HG03139 (cell line): ENCODE results near the gene SPEF2.
"Not testable (repeated sequence)": the region's sequence is repeated elsewhere in the genome, so short reads cannot be mapped to it uniquely, and the experiment has no call there.

Source experiments
- ATAC-seq: cut with Tn5 transposase; IDR thresholded peaks from one replicate; pipeline ENCODE4 v1.9.1; 2021; ENCODE audit not compliant: unreplicated experiment

Gene SPEF2

GRCh38 chr5:35657877-35658276 lies 40.2 kb downstream of the SPEF2 start:
- no peak for ATAC-seq

- ATAC-seq: no peak
These were observed 41.9 kb downstream of the SPEF2 start for GRCh38 chr5:35659556-35659955.

DNA sequence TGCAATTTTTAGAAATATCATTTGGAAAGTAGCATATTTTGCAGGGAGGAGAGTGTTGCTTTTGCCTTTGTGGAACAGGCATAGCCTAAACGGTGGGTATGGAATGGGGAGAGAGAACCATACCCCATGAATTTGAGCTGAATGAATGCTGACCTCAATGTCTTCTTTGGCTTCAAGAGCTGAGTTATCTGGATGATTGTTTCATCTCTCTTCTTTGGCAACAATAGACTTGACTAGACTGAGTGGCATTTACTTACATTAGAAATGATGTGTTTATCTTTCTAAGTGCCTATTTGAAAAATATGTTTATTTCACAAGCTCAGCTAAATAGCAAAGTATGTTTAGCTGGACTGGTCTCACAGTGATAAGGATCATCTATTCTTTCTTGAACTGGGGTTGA lies 42.8 kb downstream of the SPEF2 start:
- no peak for ATAC-seq

GRCh38 chr5:35664584-35664983 lies 46.9 kb downstream of the SPEF2 start:
- no peak for ATAC-seq

DNA sequence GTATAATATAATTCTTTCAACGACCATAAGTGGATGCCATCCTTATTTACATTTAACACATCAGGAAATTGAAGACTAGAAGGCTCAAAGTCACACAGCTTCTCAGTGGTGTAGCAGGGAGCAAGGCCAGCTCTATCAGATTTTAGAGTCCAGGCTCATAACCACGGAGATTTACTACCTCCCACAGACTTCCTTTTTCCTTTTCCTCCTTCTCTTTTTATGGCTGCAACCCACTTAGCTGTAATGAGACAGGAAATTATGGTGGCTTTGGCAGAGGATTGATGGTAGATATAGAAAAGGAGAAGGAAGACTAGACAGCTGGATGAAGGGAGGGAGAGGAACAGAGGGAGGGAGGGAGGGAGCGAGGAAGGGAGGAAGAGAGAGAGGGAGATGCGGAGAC lies 47.4 kb downstream of the SPEF2 start:
- ATAC-seq: no peak

- no peak for ATAC-seq
These were observed 50.7 kb downstream of the SPEF2 start for GRCh38 chr5:35668319-35668718.

DNA sequence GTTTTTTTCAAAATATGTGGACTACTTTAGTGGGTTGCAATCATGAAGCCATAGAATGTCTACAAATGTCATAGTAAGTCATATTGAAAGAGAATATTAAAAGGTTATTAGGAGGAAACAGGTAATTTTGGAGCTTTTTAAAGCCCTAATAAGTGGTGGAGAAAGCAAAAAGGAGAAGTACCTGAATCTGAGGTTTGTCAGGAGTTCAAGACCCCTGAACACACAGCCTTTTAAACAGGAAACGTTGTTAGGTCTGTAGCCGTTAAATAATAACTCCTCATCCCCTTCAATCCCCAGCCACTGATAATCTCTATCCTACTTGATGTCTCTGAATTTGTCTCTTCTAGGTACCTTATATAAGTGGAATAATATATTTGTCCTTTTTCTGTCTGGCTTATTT lies 51.1 kb downstream of the SPEF2 start:
- no peak for ATAC-seq

DNA sequence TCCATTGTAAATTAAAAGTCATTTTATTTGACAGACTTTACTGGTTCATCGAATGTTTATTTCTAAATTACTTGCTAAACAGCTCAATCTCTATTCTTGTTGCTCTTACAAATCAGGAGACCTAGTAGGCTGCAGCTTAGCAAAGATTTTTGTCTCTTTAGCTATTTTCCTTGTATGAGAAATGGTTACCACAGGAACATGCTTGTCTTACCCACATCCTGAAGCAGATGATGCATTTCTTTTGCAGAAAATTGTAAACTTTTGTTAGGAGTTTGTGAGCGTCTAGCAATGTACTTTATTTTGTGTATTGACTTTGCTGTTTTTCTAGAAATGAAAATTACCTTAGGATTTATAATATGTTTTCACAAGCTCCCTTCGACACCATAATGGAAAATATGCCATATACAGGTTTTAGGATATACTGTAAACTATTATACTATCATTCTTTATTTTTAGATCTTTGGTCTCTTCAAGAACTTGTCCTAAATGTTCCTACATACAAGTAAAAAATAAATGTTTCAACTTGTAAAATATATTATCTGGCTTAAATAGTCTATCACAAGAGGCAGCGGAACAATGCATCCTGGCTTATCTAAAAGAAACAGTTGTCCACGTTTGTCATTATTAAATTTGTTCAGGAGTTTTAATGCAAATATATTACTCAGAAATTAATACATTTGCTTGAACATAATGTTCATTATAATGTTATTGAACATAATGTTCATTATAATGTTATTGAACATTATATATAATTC lies 54.1 kb downstream of the SPEF2 start:
- no peak for ATAC-seq

DNA sequence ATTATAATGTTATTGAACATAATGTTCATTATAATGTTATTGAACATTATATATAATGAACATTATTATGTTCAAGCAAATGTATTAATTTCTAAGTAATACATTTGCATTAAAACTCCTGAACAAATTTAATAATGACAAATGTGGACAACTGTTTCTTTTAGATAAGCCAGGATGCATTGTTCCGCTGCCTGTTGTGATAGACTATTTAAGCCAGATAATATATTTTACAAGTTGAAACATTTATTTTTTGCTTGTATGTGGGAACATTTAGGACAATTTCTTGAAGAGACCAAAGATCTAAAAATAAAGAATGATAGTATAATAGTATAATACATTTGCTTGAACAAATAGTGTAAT lies 54.6 kb downstream of the SPEF2 start:
- not testable (repeated sequence) for ATAC-seq

- ATAC-seq: no peak
These were observed 55.3 kb downstream of the SPEF2 start for GRCh38 chr5:35672995-35673394.

GRCh38 chr5:35674049-35674448 lies 56.4 kb downstream of the SPEF2 start:
- no peak for ATAC-seq

- ATAC-seq: no peak
These were observed 57.7 kb downstream of the SPEF2 start for GRCh38 chr5:35675392-35675791.

DNA sequence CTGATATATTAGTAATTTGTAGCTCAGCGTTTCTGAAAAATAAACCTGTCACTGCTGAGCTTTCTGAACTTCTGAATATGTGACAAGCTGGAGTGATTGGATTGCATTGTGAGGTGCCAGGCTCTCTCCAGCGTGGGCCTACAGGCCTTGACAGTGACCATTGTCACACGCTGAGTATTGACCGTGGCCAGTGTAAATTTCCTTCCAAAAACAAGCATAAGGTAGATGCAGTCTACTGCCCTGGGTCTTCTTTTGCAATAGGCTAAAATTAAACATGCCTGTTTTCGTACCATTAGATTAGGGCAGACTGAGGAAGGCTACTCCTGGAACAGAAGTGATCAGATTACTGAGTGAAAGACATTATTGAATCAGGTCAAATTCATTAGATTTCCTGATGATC lies 60.2 kb downstream of the SPEF2 start:
- no peak for ATAC-seq

DNA sequence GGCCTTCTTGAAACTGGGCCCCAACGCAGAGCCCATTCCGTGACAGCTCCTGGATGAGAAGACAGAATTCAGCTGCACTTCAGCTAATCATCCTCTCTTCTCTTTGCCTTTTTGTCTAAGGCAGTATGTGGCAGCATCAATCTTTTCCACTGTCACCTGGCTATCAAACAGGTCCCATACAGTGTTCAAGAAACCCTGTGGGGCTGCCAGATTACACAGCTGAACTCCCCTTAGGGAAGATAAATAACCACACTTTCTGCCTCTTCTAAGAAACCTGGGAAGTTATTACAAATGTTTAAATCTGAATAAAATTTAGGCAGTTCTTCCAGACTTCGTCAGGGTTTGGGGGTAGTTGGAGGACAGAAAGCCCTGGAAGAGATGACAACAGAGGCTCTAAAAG lies 61.0 kb downstream of the SPEF2 start:
- no peak for ATAC-seq

DNA sequence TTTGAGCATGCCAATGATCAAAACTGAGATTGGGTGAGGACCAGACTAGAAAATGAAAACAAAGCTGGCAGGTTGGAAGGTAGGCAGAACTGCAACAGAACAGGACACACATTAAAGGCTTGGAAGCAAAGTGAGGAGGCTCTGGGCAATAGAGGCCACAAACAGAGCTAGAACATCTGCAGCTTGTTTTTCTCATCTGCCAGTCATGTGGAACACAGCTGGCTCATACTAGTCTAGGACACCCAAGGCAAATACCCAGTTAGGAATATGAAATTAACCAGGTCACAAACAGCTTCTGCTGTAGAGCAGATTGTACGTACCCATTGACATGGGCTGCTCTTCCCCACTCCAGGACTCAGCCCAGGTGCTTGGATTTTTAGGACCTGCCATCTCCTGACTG lies 61.7 kb downstream of the SPEF2 start:
- no peak for ATAC-seq

- ATAC-seq: no peak
These were observed 64.2 kb downstream of the SPEF2 start for GRCh38 chr5:35681911-35682310.

DNA sequence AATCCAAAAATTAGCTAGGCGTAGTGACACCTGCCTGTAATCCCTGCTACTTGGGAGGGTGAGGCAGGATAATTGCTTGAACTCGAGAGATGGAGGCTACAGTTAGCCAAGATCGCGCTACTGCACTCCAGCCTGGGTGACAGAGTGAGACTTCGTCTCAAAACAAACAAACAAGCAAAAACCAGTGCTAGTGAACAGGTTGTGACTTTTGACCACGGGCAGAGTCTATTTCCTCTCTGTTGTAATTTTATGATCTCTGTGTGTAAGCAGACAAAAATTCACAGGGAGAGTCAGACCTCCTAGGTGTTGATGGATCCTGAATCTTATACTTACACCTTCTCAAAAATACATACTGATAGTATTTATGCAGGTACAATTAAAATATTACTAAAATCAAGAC lies 65.8 kb downstream of the SPEF2 start:
- no peak for ATAC-seq

DNA sequence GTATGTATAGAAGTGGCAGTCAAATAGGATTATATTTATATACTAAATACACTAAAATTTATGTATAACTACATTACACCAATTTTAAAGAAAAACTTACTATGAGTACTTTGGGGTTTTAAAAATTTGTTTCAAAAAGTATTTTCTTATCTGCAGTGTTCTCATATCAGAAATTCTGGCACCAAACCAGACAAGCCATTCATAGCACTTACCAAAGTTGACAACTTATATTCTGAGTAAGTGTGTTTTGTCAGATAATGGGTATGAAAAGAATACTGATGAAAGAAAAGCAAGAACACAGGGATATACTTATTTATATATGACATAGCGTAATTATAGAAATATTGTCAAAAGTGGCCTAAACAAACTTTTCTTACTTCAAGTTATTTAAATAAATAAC lies 67.5 kb downstream of the SPEF2 start:
- no peak for ATAC-seq

- no peak for ATAC-seq
These were observed 70.3 kb downstream of the SPEF2 start for GRCh38 chr5:35687961-35688360.

GRCh38 chr5:35694481-35694880 lies 76.8 kb downstream of the SPEF2 start:
- ATAC-seq: no peak

DNA sequence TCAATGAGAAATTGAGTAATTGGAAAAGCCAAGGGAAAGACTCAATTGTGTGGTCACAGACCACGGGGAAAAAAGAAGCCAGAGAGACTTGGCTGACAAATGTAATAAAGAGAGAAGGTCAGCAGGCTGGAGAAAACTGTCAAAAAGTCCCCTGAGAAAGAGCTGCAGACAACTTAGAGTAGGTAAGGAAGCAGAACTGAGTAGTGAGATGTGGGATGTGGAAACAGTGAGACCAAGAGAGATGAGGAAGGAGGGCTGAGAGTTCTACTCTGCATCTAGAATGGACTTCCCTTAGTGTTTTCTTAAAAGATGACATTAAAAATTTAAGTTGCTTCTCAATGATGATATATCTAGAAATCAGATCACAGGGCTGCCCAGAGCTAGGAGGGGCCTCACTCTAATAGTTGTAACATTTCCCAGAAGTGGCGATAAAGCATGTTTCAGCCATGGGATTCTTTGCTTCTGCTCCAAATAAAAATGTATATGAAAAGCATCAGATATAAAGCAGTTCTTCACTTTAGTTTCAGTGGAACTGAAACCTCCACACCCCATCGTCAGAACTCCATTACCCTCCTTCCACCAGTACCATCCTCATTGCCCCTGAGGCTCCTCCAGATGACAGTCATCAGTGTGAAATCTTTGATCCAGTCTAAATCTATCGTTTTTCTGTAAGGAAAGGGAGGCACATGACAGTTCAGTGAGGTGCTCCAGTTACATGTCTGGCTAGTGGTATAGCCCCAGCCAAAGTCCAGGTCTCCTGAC lies 80.6 kb downstream of the SPEF2 start:
- no peak for ATAC-seq

- ATAC-seq: no peak
These were observed 90.0 kb downstream of the SPEF2 start for GRCh38 chr5:35707659-35708058.

DNA sequence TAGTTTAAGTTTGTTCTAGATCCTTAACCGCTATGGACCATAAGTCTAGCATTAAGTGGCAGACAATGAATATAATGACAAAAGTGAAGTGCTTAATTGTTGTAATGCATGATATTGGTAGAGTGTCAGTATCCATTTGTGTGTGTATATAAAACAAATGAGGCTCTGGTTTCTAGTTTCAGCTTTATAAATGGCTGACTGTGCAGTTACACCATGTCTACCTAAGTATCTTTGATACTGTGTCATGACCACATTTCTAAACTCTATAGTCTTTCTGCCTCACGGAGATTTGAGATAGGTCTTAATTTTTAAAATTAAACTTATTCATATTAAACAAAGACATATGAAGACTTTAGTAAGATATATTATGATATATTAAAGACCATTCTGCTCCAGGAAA lies 92.0 kb downstream of the SPEF2 start:
- ATAC-seq: no peak
